NK-92 treated with Interleukin-12 subunit alpha and Interleukin-12 subunit beta, amount 100 ng/mL, for 24 hours (cell line): ENCODE results near the gene MSH5.

Experiments used
- DNase-seq: peaks from one replicate; lab custom pipeline; 2025; lab: John Stamatoyannopoulos, UW

The MSH5 gene

GRCh38 chr6:31713465-31713864, 26.3 kb upstream of the MSH5 start:
- DNase-seq = no peak

GRCh38 chr6:31713991-31714684, 25.7 kb upstream of the MSH5 start:
- DNase-seq = no peak

GRCh38 chr6:31715022-31715958, 24.5 kb upstream of the MSH5 start, which contains the start of gene LY6G6D:
Gene LY6G6D, plus strand, starts transcription at chr6:31715348. Its CDS starts 8 bp downstream, at chr6:31715356.
- no peak for DNase-seq

GRCh38 chr6:31717499-31718222, 22.1 kb upstream of the MSH5 start:
- no peak for DNase-seq

GRCh38 chr6:31718265-31718664, 21.5 kb upstream of the MSH5 start:
- no peak for DNase-seq

- no peak for DNase-seq
Observed at GRCh38 chr6:31719001-31719400, 20.8 kb upstream of the MSH5 start.

- no peak for DNase-seq
Observed at GRCh38 chr6:31720196-31720770, 19.5 kb upstream of the MSH5 start.

- no peak for DNase-seq
Observed at GRCh38 chr6:31721351-31722020, 18.3 kb upstream of the MSH5 start, which contains the start of gene LY6G6C. Gene LY6G6C, minus strand, starts transcription at chr6:31721746. Its CDS starts 67 bp downstream, at chr6:31721679.

GRCh38 chr6:31722173-31722572, 17.6 kb upstream of the MSH5 start:
- DNase-seq = no peak

GRCh38 chr6:31723245-31723979, 16.4 kb upstream of the MSH5 start, which contains the start of gene MPIG6B:
Gene MPIG6B, plus strand, starts transcription at chr6:31723373. Its CDS starts 11 bp downstream, at chr6:31723384.
- no peak for DNase-seq

- DNase-seq = no peak
Observed at GRCh38 chr6:31723980-31724691, 15.7 kb upstream of the MSH5 start.

GRCh38 chr6:31725502-31726350, 14.1 kb upstream of the MSH5 start:
- DNase-seq = no peak

- no peak for DNase-seq
Observed at GRCh38 chr6:31727034-31727716, 12.6 kb upstream of the MSH5 start.

GRCh38 chr6:31727717-31728671, 11.8 kb upstream of the MSH5 start:
- no peak for DNase-seq

- DNase-seq = no peak
Observed at GRCh38 chr6:31728767-31729514, 10.9 kb upstream of the MSH5 start, which contains the start of gene DDAH2. Gene DDAH2, minus strand, starts transcription at chr6:31729299. Its CDS starts 138 bp downstream, at chr6:31729161.

GRCh38 chr6:31729515-31729978, 10.3 kb upstream of the MSH5 start:
- peak; percentile 56 for DNase-seq
